Umbilical cord (tissue), 2 donors: ENCODE measurements around the gene UBE2D2. TPM values are rescaled to one million over a fixed set of nuclear protein-coding genes. Genes with fewer than 3 reads are reported as not detected.
"Not testable (repeated sequence)": the region's sequence is repeated elsewhere in the genome, so short reads cannot be mapped to it uniquely, and the experiment has no call there.

ENCODE experiments used
- DNase-seq: peaks from one replicate; pipeline ENCODE4 v3.0.0-alpha.2; 2015; ENCODE audit warnings: low spot score
- total RNA-seq: library from RNA; depleted of rRNA; stranded (reverse); fragments of >200 nt; gene quantifications from one replicate; pipeline ENCODE4 v1.2.3, GENCODE V29; 2014; ENCODE audit warnings: low replicate concordance; ENCODE audit not compliant: insufficient read depth

Gene UBE2D2
- total RNA-seq = 109 TPM

GRCh38 chr5:139560752-139561654 lies at the start of gene UBE2D2:
Gene UBE2D2, plus strand, starts transcription at chr5:139561339. Its CDS starts 453 bp downstream, at chr5:139561792.
- DNase-seq = peak; percentile 98

DNA sequence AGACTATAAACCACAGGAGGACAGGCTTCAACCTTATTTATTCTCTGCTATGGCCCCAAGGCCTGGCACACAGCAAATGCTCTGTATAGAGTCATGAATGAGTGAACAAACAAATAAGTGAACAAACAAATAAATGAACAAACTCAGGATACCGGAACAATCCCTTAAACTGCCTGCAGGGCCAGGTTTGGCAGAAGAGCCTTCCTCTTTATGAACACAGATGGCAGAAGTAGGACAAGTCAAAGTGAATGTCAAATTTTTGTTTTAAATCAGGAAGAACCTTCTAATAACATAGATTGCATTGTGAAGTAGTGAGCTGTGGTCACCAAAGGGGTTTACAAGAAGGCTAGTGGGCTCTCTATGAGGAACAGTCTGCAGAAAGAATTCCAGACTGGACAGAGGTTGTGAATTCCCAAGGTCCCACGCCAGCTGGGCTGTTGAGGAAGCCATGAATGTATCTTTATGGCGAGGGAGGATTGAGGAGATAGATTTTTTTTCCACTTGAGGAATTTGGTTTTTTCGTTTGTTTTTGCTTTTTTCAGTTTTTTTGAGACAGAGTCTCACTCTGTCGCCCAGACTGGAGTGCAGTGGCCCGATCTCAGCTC lies 48.3 kb upstream of the UBE2D2 start:
- DNase-seq = no peak

DNA sequence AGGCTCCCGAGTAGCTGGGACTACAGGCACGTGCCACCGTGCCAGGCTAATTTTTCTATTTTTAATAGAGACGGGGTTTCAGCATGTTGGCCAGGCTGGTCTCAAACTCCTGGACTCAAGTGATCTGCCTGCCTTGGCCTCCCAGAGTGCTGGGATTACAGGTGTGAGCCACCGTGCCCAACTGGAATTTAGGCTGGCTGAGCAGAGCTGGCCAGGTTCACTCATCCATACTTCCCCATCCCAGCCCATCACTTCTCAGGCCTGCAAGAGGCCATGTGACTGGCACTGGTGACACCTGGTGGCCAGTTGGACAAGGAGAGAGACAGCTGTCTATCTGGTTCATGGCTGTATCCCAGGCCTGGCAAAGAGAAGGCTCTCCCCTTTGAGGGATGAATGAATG lies 47.7 kb upstream of the UBE2D2 start:
- peak; percentile 82 for DNase-seq

DNA sequence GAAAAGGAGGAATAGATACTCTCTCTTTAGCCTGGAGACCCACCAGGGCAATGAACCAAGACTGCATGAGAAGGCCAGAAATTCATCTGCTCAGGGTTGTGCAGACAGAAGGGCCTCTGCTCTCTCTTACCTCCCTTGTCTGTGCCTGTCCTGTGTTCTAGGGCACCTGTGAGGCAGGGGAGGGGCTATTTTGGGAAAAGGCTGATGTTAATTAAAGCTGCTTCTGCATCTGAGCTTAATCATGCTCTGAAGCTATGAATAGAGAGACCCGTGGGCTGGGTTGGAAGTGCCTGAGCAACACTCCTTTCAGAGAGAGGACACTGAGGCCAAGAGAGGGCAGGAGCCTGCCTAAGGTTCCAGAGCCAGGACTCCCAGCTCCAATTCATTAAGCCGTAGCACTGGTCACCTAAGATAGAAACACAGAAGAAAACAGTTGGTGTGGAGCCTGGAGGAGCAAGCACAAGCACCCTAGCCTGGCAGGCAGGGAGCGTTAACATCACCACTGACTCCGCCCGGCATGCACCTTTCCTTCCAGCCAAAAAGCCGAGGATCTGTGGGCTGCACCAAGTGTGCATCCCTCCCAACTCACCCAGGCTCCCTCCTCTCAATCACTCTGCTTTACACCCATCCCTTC lies 47.2 kb upstream of the UBE2D2 start:
- no peak for DNase-seq

DNA sequence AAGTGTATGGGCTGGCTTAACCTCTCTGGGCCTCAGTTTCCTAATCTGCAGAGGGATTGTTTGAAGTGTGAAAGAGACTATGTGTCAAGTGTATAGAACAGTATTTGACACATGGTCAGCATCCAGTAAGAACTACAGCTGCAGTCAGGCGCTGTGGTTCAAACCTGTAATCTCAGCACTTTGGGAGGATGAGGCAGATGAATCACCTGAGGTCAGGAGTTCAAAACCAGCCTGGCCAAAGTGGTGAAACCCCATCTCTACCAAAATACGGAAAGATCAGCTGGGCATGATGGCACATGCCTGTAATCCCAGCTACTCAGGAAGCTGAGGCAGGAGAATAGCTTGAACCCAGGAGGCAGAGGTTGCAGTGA lies 46.7 kb upstream of the UBE2D2 start:
- DNase-seq = no peak

- peak; percentile 91 for DNase-seq
Observed at GRCh38 chr5:139517683-139518564, 43.2 kb upstream of the UBE2D2 start.

GRCh38 chr5:139523635-139524445 lies 37.3 kb upstream of the UBE2D2 start:
- no peak for DNase-seq

GRCh38 chr5:139524446-139524845 lies 36.7 kb upstream of the UBE2D2 start:
- no peak for DNase-seq

GRCh38 chr5:139524940-139525585 lies 36.1 kb upstream of the UBE2D2 start:
- no peak for DNase-seq

DNA sequence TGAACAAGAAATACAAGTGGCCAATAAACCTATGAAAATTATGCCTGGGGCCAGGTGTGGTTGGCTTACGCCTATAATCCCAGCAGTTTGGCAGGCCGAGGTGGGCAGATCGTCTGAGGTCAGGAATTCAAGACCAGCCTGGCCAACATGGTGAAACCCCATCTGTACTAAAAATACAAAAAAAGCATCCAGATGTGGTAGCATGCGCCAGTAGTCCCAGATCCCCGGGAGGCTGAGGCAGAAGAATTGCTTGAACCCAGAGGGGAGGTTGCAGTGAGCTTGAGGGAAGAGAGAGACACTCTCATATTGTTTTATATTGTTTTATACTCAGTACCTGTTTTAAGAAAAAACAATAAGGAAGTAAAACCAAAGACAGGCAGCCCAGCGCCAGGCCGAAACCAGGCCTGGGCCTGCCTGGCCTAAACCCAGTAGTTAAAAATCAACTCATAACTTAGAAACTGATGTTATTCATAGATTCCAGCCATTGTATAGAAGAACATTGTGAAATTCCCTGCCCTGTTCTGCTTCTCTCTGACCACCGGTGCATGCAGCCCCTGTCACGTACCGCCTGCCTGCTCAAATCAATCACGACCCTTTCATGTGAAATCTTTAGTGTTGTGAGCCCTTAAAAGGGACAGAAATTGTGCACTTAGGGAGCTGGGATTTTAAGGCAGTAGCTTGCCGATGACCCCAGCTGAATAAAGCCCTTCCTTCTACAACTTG lies 35.4 kb upstream of the UBE2D2 start:
- DNase-seq = not testable (repeated sequence)

GRCh38 chr5:139526309-139527089 lies 34.6 kb upstream of the UBE2D2 start:
- DNase-seq = not testable (repeated sequence)

GRCh38 chr5:139527090-139527470 lies 34.1 kb upstream of the UBE2D2 start:
- DNase-seq = not testable (repeated sequence)

DNA sequence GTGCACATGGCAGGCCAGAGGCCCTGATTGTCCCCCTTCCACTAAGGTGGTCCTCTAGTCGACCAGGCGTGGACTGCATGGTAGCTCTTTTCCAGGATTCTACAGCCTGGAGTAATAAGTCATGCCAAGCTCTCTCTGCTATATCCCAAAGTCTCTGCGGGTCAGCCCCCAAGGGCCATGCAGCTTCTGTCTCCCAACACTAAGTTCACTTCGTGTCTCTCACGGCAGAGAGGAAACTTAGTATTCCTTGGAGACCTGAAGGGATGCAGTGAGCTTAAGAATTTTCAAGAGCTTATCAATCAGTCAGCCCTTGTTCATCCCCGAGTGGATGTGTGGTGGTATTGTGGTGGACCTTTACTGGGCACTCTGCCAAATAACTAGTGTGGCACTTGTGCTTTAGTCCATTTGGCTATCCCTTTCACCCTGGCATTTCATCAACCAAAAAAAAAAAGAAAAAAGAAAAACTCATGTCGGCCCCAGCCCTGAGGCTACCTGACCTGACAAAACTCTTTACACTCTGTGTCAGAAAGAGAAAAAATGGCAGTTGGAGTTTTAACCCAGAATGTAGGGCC lies 33.2 kb upstream of the UBE2D2 start:
- not testable (repeated sequence) for DNase-seq

DNA sequence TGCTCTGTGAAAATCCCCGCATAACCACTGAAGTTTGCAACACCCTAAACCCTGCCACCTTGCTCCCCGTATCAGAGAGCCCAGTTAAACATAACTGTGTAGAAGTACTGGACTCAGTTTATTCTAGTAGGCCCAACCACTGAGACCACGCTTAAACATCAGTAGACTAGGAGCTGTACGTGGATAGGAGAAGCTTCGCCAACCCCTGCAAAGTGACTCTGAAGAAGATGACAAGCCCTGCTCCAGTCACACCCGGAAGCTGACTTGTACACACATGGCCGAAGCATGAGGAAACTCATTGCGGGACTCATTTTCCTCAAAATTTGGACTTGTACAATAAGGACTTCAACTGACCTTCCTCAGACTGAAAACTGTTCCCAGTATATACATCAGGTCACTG lies 32.4 kb upstream of the UBE2D2 start:
- DNase-seq = not testable (repeated sequence)

DNA sequence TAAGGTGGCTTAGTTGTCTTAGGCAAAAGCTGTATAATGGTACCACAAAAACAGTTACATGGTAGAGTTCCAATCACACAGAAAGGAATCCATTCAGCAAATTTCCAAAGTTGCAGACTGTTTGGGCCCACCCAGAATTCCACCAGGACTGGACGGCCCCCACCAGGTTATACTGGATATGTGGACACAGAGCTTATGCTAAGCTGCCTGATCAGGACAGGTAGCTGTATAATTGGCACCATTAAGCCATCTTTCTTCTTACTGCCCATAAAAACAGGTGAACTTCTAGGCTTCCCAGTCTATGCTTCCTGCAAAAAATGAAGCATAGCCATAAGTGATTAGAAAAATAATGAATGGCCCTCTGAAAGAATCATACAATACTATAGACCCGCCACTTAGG lies 31.1 kb upstream of the UBE2D2 start:
- DNase-seq = not testable (repeated sequence)

DNA sequence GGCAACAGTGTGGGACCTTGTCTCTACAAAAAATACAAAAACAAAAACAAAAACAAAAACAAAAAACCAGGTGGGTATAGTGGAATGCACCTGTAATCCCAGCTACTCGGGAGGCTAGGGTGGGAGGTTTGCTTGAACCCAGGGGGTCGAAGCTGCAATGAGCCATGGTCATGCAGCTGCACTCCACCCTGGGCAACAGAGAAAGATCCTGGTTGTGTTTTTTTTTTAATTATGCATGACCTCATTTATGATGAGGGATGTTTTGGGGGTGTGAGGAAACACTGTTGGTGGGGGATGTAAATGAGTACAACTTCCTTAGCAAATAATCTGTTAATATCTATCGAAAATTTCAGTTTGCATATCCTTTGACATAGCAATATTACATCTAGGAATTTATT lies 29.4 kb upstream of the UBE2D2 start:
- no peak for DNase-seq

- DNase-seq = peak; percentile 50
Observed at GRCh38 chr5:139543423-139543991, 17.6 kb upstream of the UBE2D2 start.

DNA sequence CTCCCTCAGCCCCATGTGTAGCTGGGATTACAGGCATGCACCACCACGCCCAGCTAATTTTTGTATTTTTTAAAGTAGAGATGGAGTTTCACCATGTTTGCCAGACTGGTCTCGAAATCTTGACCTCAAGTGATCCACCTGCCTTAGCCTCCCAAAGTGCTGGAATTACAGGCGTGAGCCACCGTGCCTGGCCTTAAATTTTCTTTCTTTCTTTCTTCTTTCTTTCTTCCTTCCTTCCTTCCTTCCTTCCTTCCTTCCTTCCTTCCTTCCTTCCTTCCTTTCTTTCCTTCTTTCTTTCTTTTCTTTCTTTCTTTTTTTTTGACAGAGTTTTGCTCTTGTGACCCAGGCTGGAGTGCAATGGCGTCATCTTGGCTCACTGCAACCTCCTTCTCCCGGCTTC lies 14.5 kb upstream of the UBE2D2 start:
- DNase-seq = not testable (repeated sequence)
